Stimulated activated CD4-positive, alpha-beta T cell treated with anti-CD3 and anti-CD28 coated beads, Interleukin-1b, Interleukin-23, amount 100 ng/mL, for 24 hours (primary cell): ENCODE results near the gene KCNJ8.
"Not testable (repeated sequence)": the region's sequence is repeated elsewhere in the genome, so short reads cannot be mapped to it uniquely, and the experiment has no call there.

Experiments
- DNase-seq, 4 experiments: peaks; one replicate each; pipeline ENCODE4 v3.0.0-alpha.2; 2020; ENCODE audit warnings: low read depth in 4 of 4, low spot score in 1 of 4

The KCNJ8 gene

GRCh38 chr12:21774358-21775132 lies at the start of gene KCNJ8:
Gene KCNJ8 (minus strand): TSS chr12:21774706. CDS start chr12:21773616, 1,090 bp downstream.
- no peak for DNase-seq

DNA sequence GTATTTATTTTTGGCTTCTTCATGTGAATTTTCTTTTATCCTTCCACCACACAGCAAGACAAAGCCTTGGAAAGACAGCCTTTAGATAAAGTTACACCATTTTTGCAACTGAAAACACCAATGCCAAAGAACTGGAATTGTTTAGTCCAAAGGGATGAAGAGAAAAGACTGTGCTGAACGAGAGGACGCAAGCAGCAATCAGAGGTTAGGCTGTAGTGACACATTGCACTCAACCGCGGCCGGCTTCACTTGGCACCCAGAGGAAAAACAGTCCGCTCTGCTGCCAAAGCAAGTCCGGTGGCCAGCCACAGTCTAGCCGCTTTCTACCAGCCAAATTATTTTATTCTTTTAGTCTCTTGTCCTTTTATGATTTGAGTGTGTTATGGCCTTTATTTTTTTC lies 49.1 kb upstream of the KCNJ8 start:
- DNase-seq: no peak

DNA sequence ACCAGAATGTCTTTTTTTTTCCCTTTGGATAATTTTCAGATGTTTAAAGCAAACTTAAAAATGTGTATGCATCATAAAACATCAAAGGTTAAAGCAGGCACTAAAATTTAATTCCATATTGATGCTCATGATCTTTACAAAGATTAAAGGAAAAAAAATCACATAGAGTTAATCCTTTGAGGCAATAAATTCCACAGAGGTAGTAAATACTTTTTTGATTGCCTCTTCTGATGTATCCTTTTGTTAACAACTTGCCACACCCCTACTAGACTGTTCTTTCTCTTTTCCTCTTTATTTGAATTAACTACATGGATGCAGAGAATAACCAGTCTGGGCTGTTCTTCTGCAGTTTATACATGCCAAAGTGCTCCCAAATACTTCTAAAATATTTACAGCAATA lies 45.2 kb upstream of the KCNJ8 start:
- DNase-seq: no peak

GRCh38 chr12:21819236-21819635 lies 44.7 kb upstream of the KCNJ8 start:
- DNase-seq: no peak

DNA sequence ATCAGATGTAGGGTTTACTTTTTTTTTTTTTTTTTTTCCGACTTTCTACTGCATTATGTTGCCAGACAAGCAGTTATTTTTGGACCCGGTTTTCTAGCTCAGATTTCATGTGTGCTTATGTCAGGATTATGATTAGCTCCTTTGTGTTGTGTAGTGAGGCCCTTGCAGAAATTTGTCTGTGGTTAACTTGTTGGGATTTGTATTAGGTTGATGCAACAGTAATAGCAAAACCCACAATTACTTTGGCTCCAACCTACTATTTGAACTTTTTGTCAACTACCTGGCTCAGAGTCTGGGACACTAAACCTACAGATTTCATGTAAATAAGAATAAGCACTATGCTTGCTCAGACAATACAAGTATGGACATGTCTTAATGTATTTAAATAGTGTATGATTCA lies 44.1 kb upstream of the KCNJ8 start:
- DNase-seq: no peak

DNA sequence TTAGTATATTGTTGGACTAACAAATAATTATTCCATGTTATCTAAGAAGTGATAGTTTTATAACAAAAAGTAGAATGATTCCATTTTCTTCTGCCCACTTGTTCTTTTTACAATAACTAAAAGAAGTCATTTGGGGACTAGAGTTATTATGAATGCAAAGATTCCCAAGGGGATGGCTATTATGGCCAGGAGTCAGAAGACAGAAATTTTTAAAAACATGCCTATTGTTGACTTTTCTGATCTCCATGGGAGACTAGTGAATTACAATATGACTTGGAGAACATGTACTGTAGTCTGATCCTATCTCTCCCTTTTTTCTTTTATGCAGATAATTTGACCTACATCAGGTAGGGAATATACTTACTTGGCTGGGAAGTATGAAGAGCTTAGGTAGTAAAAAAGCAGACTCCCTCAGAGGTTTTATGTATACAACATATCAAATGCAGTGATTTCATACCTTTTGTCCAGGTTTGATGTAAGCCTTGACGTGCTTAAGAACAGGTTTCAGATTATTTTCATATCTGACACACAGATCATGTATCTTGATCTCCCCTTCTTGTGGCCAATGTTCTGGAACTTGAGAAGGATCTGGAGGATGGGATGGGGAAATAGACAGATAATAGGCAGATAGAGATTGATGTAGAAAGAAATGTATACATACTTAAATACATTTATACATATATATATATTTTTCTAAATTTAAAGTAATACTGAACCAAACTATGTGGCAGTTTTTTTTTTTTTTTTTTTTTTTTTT lies 41.0 kb upstream of the KCNJ8 start:
- no peak for DNase-seq

GRCh38 chr12:21814814-21815213 lies 40.3 kb upstream of the KCNJ8 start:
- DNase-seq: no peak

GRCh38 chr12:21814327-21814726 lies 39.8 kb upstream of the KCNJ8 start:
- no peak for DNase-seq

DNA sequence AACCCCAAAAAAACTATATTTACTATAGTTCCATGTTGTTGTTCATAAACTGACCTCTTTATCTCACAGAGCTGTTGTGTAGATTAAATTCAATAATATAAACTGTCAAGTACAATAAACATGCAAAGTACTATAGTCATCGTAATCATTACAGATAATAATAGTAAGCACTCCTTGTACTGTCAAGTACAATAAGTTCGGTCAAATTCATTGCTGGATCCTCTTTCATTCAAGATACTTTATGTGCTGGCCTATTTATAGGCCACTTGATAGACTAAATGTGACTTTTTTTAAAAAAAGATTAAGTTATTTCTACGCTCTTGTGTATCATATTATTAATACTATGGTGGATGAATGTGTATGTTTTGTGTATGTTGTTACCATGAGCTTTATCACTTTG lies 39.2 kb upstream of the KCNJ8 start:
- DNase-seq: no peak

DNA sequence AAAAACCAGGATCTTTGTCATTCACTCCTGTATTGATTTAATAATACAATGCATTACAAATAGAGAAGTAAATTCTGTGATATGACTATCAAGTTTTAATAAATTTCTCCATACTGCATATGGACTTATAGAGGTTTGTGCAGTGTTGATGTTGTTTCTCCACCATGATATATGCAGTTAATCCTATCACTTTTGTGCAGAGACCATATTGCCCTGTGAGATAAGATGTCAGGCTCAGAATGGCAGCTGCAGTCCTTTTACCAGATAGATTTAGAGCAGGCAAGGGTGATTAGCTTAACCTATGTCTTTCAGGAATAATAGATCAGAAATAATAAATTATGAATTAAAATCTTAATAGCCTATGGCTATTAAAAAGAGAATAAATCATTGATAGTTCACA lies 38.6 kb upstream of the KCNJ8 start:
- DNase-seq: no peak

DNA sequence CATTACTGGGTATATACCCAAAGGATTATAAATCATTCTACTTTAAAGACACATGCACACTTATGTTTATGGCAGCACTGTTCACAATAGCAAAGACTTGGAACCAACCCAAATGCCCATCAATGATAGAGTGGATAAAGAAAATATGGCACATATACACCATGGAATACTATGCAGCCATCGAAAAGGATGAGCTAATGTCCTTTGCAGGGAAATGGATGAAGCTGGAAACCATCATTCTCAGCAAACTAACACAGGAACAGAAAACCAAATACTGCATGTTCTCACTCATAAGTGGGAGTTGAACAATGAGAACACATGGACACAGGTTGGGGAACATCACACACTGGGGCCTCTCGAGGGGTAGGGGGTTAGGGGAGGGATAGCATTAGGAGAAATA lies 37.8 kb upstream of the KCNJ8 start:
- not testable (repeated sequence) for DNase-seq

GRCh38 chr12:21809100-21809499 lies 34.6 kb upstream of the KCNJ8 start:
- no peak for DNase-seq

- DNase-seq: no peak
Observed at GRCh38 chr12:21806255-21806654, 31.7 kb upstream of the KCNJ8 start.

- DNase-seq: no peak
Observed at GRCh38 chr12:21801522-21802288, 27.2 kb upstream of the KCNJ8 start.

DNA sequence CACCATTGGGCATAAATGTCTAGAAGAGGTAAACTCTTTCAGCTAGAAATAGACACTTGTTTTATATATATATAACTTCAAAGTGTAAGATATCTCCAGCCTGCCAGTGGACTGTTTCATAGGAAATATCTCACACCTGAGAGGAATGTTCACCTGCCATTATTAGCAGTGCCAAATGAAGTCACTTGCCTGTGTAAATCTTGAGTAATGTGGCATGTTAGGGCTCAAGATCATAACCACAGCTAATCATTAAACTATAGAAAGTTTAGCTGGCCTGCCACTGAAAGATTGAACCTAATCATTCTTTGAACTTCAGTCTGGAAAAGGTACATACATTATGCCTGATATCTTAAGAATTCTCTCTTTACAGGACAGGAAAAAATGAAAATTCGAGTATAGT lies 25.5 kb upstream of the KCNJ8 start:
- no peak for DNase-seq

DNA sequence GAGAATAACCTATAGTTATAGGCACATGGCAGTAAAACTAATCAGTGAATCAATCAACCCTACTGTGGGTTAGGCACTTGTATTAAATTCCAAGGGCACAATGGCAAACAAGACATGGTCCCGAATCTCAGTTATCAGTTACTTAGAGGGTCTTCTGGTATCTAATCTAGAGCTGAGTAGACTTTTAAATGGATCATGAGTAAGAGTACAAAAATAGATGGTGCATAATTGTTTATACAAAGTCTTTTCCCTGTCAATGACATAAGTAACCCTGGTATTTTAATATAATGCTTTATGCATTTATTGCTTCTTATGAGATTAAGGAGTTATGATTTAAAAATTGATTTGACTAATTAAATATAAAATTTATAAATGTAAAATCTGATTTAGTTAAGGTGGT lies 23.0 kb upstream of the KCNJ8 start:
- no peak for DNase-seq

DNA sequence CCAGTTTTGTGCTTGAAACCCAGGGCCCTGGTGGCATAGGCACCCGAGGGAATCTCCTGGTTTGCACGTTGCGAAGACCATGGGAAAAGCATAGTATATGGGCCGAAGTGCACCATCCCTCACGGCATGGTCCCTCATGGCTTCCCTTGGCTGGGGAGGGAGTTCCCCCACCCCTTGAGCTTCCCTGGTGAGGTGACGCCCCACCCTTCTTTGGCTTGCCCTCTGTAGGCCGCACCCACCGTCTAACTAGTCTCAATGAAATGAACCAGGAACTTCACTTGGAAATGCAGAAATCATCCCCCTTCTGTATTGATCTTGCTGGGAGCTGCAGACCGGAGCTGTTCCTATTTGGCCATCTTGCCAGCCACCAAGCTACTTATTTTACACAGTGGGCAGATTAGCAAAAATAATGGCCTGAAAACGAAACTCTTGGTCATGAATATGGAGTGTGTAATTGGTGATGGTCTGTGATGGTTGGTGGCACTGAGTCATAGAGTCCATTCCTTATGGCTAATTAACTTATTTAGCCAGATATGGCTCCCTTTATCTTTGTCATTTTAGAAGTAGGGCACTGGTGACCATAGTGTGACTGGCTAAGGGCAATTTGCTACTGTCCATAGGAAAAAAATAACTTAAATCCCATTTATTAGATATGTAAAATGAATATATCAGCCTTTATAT lies 21.3 kb upstream of the KCNJ8 start:
- DNase-seq: no peak

DNA sequence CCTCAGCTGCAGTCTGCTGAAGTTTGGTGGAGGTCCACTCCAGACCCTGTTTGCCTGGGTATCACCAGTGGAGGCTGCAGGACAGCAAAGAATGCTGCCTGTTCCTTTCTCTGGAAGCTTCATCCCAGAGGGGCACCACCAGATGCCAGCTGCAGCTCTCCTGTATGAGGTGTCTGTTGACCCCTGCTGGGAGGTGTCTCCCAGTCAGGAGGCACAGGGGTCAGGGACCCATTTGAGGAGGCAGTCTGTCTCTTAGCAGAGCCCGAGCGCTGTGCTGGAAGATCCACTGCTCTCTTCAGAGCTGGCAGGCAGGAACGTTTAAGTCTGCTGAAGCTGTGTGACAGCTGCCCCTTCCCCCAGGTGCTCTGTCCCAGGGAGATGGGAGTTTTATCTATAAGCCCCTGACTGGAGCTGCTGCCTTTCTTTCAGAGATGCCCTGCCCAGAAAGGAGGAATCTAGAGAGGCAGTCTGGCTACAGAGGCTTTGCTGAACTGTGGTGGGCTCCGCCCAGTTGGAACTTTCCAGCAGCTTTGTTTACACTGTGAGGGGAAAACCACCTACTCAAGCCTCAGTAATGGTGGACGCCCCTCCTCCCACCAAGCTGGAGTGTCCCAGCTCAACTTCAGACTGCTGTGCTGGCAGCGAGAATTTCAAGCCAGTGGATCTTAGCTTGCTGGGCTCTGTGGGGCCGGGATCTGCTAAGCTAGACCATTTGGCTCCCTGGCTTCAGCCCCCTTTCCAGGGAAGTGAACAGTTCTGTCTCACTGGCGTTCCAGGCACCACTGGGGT lies 20.5 kb upstream of the KCNJ8 start:
- not testable (repeated sequence) for DNase-seq

- DNase-seq: not testable (repeated sequence)
Observed at GRCh38 chr12:21789687-21790086, 15.2 kb upstream of the KCNJ8 start.
